HG02970 (cell line): ENCODE results near the gene CUTC.
"Not testable (repeated sequence)": the region's sequence is repeated elsewhere in the genome, so short reads cannot be mapped to it uniquely, and the experiment has no call there.

Experiments used
- ATAC-seq: cut with Tn5 transposase; IDR thresholded peaks from one replicate; pipeline ENCODE4 v1.9.1; 2021; ENCODE audit warnings: mild to moderate bottlenecking, moderate library complexity, moderate number of reproducible peaks; ENCODE audit not compliant: unreplicated experiment, low FRiP score

The CUTC gene, protein sequence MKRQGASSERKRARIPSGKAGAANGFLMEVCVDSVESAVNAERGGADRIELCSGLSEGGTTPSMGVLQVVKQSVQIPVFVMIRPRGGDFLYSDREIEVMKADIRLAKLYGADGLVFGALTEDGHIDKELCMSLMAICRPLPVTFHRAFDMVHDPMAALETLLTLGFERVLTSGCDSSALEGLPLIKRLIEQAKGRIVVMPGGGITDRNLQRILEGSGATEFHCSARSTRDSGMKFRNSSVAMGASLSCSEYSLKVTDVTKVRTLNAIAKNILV

DNA sequence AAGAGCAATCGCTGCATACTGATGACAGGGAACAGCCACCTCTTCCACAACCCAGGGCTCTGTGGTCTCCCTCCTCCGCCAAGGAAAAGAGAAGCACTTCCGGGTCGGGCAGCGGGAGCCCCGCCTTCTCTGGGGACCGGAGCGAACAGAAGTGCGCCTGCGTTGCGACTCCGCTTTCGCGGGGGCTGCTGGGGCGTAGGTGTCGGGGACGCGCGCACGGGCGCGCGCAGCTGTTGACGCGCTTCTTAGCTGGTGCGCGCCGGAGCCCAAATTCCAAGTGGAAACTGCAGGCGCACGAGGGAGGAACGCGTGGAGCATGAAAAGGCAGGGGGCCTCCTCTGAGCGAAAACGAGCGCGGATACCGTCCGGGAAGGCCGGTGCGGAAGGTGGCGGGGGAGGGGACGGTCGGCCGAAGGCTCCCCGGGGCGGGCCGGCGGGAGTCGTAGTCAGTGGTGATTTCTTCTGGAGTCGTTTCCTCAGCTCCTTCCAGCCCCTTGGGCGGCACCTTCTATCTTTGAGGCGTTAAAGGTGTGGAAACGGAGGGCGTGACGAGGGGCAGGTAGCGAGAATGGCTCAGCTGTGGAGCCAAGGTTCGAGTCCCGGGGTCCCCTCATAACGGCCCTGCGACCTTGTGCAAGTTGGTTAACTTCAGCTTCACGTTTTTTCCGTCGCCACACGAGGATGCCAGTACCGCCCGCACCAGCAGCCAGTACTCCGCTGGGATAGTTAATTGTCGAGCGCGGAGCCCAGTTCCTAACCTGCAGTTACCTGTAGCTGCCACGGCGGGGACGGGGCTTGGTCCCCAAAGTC lies at the start of gene CUTC, which contains the start of gene COX15:
Gene CUTC, plus strand, starts transcription at position 202 of the 810 bp plus-strand sequence. Its CDS starts 115 bp downstream, at position 317.
Gene COX15, minus strand, starts transcription at position 95 of the 810 bp plus-strand sequence. Its CDS starts 78 bp downstream, at position 17.
- ATAC-seq, result peak; percentile 89

- ATAC-seq, result no peak
These were observed 49.3 kb upstream of the CUTC start for GRCh38 chr10:99682752-99683151.

- ATAC-seq, result no peak
These were observed 46.5 kb upstream of the CUTC start for GRCh38 chr10:99685597-99685967.

DNA sequence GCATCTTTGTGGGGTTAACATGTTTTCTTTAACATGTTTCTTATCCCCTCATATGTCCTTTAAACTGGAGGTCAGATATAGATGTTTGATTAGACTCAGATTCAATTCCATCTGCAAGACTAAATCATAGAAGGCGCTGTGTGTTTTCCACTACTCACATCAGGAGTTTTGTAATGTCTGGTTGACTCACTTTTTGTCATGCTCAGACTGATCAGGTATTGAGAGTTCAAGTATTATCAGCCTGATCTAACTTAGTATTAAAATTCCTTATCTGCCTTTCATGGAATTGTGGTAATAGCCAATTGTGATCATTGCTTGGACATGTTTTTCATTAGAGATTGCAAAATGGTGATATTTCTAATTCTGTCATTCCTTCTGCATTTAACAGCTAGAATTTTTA lies 42.6 kb upstream of the CUTC start:
- no peak for ATAC-seq

DNA sequence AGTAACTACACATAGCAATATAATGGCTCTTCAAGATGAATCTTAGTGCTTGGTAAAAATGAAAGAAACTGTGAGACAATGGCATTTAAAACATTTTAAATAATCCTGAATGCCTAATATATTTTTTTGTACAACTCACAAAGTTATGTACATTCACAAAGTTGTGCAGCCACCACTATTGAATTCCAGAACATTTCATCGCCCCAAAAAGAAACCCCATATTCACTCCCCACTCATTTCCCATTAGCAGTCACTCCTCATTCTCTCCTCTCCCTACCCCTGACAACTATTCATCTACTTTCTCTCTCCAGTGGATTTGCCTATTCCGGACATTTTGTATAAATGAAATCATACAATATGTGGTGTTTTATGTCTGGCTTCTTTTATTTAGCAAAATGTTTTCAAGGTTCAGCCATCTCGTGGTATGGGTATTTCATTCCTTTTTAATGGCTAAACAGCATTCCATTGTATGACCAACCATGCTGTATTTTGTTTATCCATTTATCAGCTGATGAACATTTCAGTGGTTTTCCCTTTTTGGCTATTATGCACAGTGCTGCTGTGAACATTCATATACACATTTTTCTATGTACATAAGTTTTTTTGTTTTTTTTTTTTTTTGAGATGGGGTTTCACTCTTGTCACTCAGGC lies 38.0 kb upstream of the CUTC start:
- no peak for ATAC-seq

- no peak for ATAC-seq
These were observed 36.3 kb upstream of the CUTC start for GRCh38 chr10:99695761-99696160.

GRCh38 chr10:99698504-99699080 lies 33.4 kb upstream of the CUTC start:
- ATAC-seq, result no peak

DNA sequence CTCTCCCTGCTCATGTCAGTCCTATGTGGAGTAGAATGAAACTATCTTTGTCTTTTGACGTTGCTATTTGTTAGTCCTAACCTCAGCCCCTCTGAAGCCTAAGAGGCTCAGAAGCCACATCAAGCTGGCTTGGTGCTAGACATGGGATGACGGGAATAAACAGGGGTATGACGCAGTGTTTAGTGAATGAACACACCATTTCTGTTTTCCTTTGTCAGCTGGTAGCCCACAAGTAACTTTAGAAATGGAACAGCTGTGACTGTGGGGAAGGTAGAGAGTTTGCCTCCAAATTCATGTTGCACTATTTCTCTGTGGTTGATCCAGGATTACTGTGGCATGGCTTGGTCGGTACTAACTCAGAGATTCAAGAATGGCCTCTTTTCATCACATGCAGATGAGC lies 31.4 kb upstream of the CUTC start:
- no peak for ATAC-seq

DNA sequence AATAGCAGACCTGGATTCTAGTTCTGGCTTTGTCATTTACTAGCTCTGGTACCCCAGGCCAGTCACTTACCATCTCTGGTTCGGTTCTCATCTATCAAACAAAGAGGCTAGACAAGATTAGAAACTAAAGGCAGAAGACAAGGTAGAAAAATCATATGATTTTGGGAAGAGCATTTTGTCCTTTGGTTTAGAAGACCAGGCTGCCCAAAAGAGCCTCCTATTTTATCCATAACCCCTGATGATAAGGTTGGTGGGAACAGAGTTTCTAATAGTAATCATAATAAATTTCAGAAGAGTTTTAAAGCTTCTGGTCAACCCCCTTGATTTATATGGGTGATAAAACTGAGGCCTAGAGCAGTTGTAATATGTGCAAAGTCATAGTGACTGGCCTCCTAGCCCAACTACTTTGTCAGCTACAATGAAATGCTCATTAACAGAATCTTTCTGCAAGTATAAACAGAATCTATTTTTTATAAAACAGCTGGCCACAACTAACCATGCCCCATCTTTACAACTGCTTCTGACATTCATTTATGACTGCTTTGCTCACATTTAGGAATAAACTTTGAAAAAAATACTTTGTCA lies 23.5 kb upstream of the CUTC start:
- ATAC-seq, result no peak

DNA sequence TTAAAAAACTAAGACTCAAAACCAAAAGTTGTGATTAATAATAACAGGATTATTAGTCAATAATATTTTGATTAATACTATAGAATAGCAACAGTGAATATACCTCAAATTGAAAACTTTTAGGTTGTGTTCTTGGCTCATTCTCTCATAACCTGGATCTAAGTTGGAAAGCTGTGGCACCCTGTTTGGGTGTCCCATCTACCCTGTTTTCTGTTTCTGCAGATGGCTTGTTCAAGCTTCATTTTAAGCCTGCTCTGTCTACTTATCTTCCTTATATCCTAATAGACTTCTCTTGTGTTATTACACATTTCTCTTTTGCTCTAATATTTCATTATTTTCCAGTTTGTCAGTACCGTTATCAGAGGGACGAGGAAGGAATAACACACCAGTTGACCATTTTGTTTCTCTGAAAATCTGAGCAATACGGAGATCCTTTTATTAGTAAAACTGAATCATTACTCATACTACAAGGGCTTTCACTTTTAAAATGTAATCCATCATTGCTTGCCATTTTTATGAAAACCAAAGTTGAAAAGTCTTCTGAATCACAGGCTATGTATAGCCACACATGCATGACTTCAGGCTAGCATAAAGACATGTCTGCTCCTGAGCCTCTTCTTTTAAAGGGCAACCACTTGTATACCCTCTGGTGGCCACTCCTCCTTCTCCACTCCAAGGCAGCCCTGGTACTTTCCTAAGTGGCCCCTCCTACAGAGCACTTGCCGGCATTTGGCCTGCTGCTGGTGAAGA lies 22.4 kb upstream of the CUTC start:
- ATAC-seq, result no peak

- ATAC-seq, result no peak
These were observed 20.8 kb upstream of the CUTC start for GRCh38 chr10:99711129-99711719.

DNA sequence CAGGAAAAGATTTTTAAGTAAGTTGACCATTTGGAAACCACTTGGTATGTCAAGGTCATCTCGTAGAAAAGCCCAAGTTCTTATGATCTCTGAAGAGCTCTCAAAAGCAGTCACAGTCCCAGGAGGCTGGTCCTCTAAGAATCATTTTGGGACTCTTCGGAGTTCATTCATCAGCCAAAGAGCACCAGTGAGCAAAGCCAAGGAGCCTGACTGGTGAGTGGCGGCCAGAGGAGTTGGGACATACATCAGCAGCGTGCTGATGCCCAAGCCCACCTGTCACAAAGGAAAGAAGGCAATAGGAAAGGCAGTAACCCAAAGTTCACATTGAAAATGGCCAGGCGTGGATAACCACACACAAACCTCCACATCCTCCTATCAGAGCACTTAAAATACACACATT lies 17.6 kb upstream of the CUTC start:
- ATAC-seq, result no peak

GRCh38 chr10:99720387-99720786 lies 11.6 kb upstream of the CUTC start:
- ATAC-seq, result no peak

DNA sequence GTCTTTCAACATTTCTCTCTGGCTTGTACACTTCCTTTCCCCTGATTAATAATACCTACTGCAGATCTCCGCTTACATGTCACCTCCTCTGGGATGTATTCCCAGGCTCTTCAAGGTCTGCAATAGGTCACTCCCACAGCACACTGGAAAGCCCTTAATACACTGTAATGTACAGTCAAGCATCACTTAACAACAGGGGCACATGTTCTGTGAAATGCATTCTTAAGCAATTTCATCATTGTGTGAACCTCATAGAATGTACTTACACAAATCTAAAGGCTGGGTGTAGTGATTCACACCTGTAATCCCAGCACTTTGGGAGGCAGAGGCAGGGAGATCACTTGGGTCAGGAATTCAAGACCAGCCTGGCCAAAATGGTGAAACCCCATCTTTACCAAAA lies 2.0 kb upstream of the CUTC start:
- no peak for ATAC-seq

DNA sequence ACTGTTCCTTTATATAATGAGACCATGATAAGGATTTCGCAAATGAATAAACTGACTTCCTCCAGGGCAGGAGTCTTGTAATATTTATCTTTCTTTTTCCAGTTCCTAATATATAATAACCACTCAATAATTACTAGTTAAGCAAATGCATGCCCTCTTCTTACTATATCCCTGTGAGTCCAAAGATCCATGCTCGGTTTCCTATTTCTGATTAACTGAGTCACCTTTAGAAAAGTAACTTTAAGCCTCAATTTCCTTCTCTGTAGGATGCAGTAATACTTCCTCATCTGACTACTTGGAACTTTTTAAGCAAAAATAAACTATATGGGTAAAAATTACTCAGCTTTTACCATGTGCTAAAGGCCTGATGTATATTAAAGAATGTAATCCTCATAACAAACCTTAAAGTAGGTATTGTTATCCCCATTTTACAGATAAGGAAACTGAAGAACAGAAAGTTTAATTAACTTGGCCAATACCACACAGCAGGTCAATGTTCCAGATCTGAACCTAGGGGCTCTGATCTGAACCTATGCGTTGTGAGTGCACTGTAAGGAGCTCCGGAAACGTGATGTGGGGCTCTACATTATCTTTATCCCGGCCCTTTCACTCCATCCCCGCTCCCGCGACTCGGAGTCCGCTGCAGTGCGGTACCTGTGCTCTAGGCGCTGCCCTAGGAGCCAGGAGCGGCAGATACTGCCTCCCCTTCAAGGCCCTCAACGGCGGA lies 565 bp upstream of the CUTC start:
- ATAC-seq, result no peak

- ATAC-seq, result no peak
These were observed 1.3 kb downstream of the CUTC start for GRCh38 chr10:99733366-99733765.

- ATAC-seq, result not testable (repeated sequence)
These were observed 2.1 kb downstream of the CUTC start for GRCh38 chr10:99734111-99734510.

DNA sequence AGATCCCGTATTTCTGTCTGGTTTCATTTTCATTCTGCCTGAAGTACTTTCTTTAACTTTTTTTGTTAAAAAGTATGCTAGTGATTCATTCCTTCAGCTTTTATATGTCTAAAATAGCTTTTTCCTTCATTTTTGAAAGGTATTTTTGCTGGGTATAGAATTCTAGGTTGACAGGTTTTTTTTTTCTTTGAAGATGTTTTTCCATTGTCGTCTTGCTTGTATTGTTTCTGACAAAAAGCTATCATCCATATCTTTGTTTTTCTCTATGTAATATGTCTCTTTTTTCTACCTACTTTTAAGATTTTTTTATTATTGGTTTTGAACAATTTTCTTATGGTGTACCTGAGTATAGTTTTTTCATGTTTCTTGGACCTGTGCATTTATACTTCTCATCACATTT lies 8.2 kb downstream of the CUTC start:
- ATAC-seq, result no peak
